Small intestine (tissue), 7 donors: ENCODE measurements around the gene LRP2BP. TPM values are rescaled to one million over a fixed set of nuclear protein-coding genes. Genes with fewer than 3 reads are reported as not detected.

ENCODE experiments used
- DNase-seq, 2 donors: peaks; one replicate each; pipeline versions ENCODE4 v3.0.0 to v3.0.0-alpha.2; 2013
- FAIRE-seq: peaks from 2 replicates; lab custom pipeline; 2012; peaks lifted over from hg19 to GRCh38; lab: Jason Lieb, UNC
- H3K27ac ChIP-seq, 3 donors: one replicate each; pipeline ENCODE4 v1.5.1; 2013; ENCODE audit warnings: low read length in 2 of 3, mild to moderate bottlenecking in 2 of 3, control low read depth in 1 of 3, inconsistent platforms in 1 of 3, low read depth in 1 of 3, moderate library complexity in 1 of 3
- H3K27me3 ChIP-seq, 3 donors: one replicate each; pipeline ENCODE4 v1.6.1; 2013; ENCODE audit warnings: low read length in 3 of 3, inconsistent platforms in 1 of 3; ENCODE audit not compliant: control insufficient read depth in 3 of 3, insufficient read depth in 3 of 3
- H3K36me3 ChIP-seq, 3 donors: one replicate each; pipeline ENCODE4 v1.6.1; 2013; ENCODE audit warnings: low read length in 3 of 3, inconsistent platforms in 1 of 3, low read depth in 1 of 3, mild to moderate bottlenecking in 1 of 3, moderate library complexity in 1 of 3; ENCODE audit not compliant: control insufficient read depth in 3 of 3, insufficient read depth in 2 of 3
- H3K4me1 ChIP-seq, 3 donors: one replicate each; pipeline ENCODE4 v1.6.1; 2013; ENCODE audit warnings: low read length in 2 of 3, inconsistent platforms in 1 of 3, low read depth in 1 of 3, mild to moderate bottlenecking in 1 of 3, moderate library complexity in 1 of 3; ENCODE audit not compliant: control insufficient read depth in 3 of 3, insufficient read depth in 2 of 3
- H3K4me3 ChIP-seq, 3 donors: one replicate each; pipeline ENCODE4 v1.5.1; 2013; ENCODE audit warnings: low read length in 3 of 3, control low read depth in 1 of 3, inconsistent platforms in 1 of 3, low read depth in 1 of 3, mild to moderate bottlenecking in 1 of 3, moderate library complexity in 1 of 3
- H3K9me3 ChIP-seq, 2 donors: one replicate each; pipeline ENCODE4 v1.6.1; 2013; ENCODE audit warnings: low read depth in 1 of 2, low read length in 1 of 2; ENCODE audit not compliant: control insufficient read depth in 2 of 2, insufficient read depth in 1 of 2
- WGBS, 3 donors: extraction: QIAGEN DNeasy Blood & Tissue Kit; methylation state at CpG; one replicate each; pipeline ENCODE4 v1.1.7; 2013; 5-methylcytosine and 5-hydroxymethylcytosine counted together
- polyA plus RNA-seq, 4 donors: library from polyadenylated mRNA; stranded (reverse) in 3 of 4; unstranded in 1 of 4; fragments of 200-250 nt in 3 of 4; fragments of 120-200 nt in 1 of 4; gene quantifications; one replicate each; pipeline versions ENCODE4 v1.2.1 to v1.2.3, GENCODE V29; 2013
- donor health status: healthy with polysubstance abuse.
- donor health status: control.
- donor health status: control.
- donor health status: Bipolar disorder and iron deficiency.
- donor health status: healthy.

LRP2BP gene
- polyA plus RNA-seq, 4 donors, result 0.21 to 1.6 (median 0.22) TPM; not detected in 1

DNA sequence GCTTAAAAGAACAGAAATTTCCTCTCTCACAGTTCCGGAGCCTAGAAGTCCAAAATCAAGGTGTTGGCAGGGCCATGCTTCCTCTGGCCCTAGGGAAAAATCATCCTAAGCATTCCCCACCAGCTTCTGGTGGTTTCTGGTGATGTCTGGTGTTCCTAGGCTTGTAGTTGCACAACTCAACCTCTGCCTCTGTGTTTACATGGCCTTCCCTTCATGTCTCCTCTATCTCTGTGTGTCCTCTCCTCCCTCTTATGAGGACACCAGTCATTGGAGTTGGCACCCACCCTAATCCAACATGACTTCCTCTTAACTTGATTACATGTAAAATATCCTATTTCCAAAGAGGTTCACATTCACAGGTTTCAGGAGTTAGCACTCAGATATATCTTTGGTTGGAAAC, 15.4 kb downstream of the LRP2BP start:
- FAIRE-seq, result no peak
- Histone ChIP-seq H3K36me3 (no peaks in the 10 kb centered on the region), H3K4me3 (no peak overlapping the region), H3K9me3 (peaks cover 0 to 5% of the 10 kb centered on the region in 2 donors), H3K27me3 (no peaks in the 10 kb centered on the region), H3K27ac (no peak overlapping the region), H3K4me1 (no peaks in the 10 kb centered on the region)
- no peak for DNase-seq
- 93 to 100% (median 96%) methylated on average over 1 of the region's 1 CpG for WGBS, 3 donors

DNA sequence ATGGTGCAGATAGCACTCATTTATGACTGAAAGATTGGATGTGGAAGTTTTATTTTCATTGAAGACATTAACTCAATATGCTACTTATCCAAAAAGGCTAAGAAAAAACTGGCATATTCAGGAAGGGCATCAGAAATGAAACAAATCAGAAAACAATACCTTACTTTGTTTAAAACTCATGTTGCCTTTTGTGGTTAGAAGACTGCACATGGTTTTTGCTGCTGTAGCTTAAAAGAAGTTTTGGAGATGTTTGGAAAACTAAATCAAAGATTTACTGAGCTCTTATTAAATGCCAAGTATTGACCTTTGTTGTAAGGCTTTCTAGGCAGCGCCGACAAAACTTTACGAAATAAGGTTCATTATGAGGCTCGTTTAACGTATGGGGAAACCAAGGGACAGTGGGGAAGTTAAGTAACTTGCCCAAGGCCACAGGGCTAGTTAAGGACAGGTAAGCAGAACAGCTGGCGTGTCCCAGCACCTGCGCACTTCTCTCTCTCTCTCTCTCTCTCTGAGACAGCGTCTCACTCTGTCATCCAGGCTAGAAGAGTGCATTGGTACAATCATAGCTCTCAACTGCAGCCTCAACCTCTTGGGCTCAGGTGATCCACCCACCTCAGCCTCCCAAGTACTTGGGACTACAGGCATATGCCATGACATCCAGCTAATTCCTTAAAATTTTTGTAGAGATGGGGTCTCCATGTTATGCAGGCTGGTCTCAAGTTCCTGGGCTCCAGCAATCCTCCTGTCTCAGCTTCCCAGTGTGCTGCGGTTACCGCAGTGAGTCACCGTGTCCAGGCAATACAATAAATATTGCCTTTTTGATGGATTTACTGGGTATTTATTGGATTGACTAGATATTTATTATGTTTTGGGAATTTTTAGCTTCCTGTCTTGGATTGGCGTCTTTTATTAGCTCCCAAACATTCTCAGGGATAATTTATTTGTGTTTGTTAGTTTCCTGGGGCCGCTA, 16.1 kb downstream of the LRP2BP start:
- FAIRE-seq, result no peak
- DNase-seq, result no peak
- Histone ChIP-seq H3K4me1 (no peaks in the 10 kb centered on the region), H3K27ac (no peak overlapping the region), H3K4me3 (no peak overlapping the region), H3K9me3 (peaks cover 0 to 5% of the 10 kb centered on the region in 2 donors), H3K27me3 (no peaks in the 10 kb centered on the region), H3K36me3 (no peaks in the 10 kb centered on the region)
- 89 to 96% (median 96%) methylated on average over 13 of the region's 13 CpGs for WGBS, 3 donors

DNA sequence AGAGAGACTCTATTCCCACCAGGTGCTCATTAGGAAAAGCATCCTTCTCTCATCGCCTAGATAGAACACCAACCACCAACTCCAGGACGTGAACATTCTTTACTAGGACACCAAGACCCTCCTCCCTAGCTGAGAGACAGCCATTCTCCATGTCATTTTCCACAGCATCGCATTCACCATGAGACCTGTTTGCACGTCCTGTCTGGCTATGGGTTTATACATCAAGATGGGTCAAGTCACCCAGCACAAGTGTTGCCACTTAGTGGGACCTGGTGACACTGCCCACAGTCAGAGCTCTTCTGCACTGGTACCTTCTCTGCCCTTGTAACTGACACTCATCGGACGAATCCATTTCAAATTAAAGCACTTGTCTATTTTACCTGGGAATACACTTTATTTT, 17.5 kb downstream of the LRP2BP start:
- no peaks in the 10 kb centered on the region for H3K27me3 ChIP-seq
- no peak overlapping the region for H3K27ac ChIP-seq
- WGBS, 3 donors, result 90 to 96% (median 90%) methylated on average over 6 of the region's 6 CpGs
- no peaks in the 10 kb centered on the region for H3K4me1 ChIP-seq
- no peak overlapping the region for H3K4me3 ChIP-seq
- FAIRE-seq (no peak), DNase-seq (no peak)
- peaks cover 0 to under 1% (median 0%) of the 10 kb centered on the region in 3 donors for H3K36me3 ChIP-seq
- no peaks in the 10 kb centered on the region for H3K9me3 ChIP-seq

DNA sequence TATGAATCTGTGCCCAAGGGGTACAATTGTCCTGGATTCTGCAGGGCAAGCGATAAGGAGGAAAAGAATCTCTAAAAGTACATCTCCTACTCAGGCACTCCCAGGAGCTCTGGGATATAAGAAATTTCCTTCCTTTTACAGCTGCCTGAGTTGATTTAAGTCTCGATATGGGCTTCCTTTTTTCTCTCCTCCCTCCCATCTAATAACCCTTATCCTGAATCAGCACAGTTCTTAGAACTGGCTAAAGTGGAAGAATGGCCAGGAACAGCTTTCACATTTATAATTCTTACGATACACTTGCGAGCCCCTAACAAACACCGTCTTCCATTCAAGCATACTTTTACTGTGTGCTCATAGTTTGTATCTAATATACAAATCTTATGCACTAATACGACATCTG, 21.2 kb downstream of the LRP2BP start:
- no peak overlapping the region for H3K4me3 ChIP-seq
- no peak for DNase-seq
- H3K27me3 ChIP-seq, result no peaks in the 10 kb centered on the region
- H3K4me1 ChIP-seq, result no peaks in the 10 kb centered on the region
- H3K9me3 ChIP-seq, result no peaks in the 10 kb centered on the region
- FAIRE-seq, result no peak
- H3K27ac ChIP-seq, result no peak overlapping the region
- 71 to 90% (median 87%) methylated on average over 6 of the region's 6 CpGs for WGBS, 3 donors
- H3K36me3 ChIP-seq, result peaks cover 0 to 11% (median 0%) of the 10 kb centered on the region in 3 donors

DNA sequence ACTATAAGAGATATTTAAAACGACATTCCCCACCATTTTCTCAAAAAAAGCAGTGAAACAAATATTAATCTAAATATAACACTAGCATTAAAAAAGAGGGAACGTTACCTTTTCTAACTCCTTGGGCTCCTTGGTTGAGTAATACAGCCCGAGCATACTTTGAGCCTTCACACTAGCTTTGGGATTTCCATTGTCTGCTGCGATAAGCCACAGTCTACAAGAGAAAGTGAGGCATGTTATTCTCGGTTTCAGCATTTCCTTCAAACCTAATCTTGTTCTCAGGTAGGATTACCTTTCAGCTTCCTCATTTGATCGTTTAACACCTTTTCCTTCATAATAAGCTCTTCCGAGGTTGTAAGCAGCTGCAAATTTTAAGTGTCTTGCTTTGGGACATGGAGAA, 21.7 kb downstream of the LRP2BP start:
- Histone ChIP-seq H3K4me1 (no peaks in the 10 kb centered on the region), H3K36me3 (peaks cover 0 to 11% (median 0%) of the 10 kb centered on the region in 3 donors), H3K9me3 (no peaks in the 10 kb centered on the region), H3K27ac (no peak overlapping the region), H3K4me3 (no peak overlapping the region), H3K27me3 (no peaks in the 10 kb centered on the region)
- 81 to 91% (median 85%) methylated on average over 7 of the region's 7 CpGs for WGBS, 3 donors
- no peak for DNase-seq
- no peak for FAIRE-seq

DNA sequence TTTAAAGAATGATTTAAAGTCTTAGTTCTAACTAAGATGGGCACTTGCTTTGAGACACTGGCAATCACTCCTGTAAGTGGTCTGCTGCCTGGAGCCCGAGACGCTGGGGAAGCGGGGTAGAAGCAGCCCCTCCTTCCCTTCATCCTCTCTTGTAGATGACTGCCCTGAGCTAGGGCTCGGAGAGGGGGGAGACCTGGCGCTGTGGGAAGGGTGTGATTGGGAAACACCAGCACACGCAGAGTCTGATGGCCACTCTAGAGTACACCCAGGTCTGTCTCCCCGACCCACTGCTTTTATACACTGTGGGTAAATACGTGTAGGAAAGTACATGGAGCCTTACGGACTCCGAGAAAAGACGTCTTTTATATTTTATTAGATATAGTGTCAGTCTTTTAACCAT, 24.0 kb downstream of the LRP2BP start:
- DNase-seq, result no peak
- Histone ChIP-seq H3K9me3 (no peaks in the 10 kb centered on the region), H3K27me3 (no peaks in the 10 kb centered on the region), H3K27ac (no peak overlapping the region), H3K4me1 (no peaks in the 10 kb centered on the region), H3K4me3 (no peak overlapping the region), H3K36me3 (peaks cover 0 to 14% (median 0%) of the 10 kb centered on the region in 3 donors)
- WGBS, 3 donors, result 94 to 97% (median 96%) methylated on average over 11 of the region's 11 CpGs
- FAIRE-seq, result no peak

DNA sequence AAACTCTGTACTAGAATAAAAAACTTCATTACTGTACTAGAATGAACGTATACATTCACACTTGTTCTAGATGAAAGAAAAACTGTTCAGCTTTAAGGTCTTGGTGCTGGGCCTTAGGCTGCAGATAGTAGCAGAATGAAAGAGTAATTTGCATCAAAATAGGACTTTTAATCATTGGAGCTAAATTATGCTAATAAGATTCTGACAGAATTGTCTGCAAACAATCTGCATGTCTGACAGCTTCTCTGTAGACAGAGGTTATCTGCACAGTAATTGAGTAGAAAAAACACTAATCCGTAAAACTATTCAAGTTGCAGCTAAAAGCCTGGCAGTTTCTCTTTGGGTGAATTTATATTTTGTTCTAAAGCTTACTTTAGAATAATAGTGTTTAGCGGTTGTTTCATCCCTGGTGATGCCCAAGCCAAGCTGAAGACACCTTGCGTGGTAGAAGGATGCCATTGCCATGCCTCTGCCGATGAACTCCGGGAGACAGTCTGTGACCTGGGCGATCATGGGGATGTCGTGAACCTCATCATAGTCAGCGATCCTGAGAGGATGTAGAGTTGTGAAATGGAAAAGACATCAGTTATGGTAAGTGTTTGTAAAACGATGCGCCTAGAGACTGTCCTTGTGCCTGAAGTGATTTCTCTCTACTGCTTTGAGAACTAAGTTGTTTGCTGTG, 25.3 kb downstream of the LRP2BP start:
- 96 to 98% (median 98%) methylated on average over 11 of the region's 11 CpGs for WGBS, 3 donors
- Histone ChIP-seq H3K36me3 (peaks cover 0 to 14% (median 0%) of the 10 kb centered on the region in 3 donors), H3K4me1 (no peaks in the 10 kb centered on the region), H3K9me3 (no peaks in the 10 kb centered on the region), H3K27me3 (no peaks in the 10 kb centered on the region), H3K4me3 (no peak overlapping the region), H3K27ac (no peak overlapping the region)
- DNase-seq (no peak), FAIRE-seq (no peak)

DNA sequence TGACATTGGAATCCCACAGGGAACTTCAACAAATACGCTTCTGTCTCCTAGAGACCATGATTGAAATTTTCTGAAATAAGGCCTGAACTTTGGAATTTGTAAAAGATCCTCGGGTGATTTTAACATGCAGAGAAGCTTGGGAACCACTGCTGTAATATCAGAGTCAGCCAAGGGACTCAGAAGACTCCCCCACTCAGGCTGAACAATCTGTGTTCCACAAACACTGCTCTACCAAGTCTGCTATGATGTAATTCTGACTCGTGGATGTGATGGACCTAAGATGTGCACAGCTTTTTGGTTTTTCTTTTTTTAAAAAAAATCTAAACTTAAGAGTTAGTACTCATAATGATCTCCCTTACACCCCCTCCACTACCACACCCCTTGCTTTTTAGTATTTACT, 26.0 kb downstream of the LRP2BP start:
- Histone ChIP-seq H3K9me3 (no peaks in the 10 kb centered on the region), H3K27ac (no peak overlapping the region), H3K4me3 (no peak overlapping the region), H3K4me1 (no peaks in the 10 kb centered on the region), H3K27me3 (no peaks in the 10 kb centered on the region), H3K36me3 (peaks cover 0 to 14% (median 0%) of the 10 kb centered on the region in 3 donors)
- 66 to 78% (median 76%) methylated on average over 3 of the region's 3 CpGs for WGBS, 3 donors
- FAIRE-seq, result no peak
- DNase-seq, result no peak
